Measurements from ENCODE around the gene GLB1L.
A peak's percentile ranks its signal among the peaks of the same experiment; 100 is the strongest.

The GLB1L gene

GRCh38 chr2:219285894-219286425 lies 40.7 kb upstream of the GLB1L start:
- TF ChIP-seq CTCF (IDR thresholded peaks at IDR 0.05; ENCODE audit: low read length, missing control alignments), result no peak
- peak; percentile 52 for DNase-seq (ENCODE audit: low read depth)
- H3K4me3 ChIP-seq (replicated peaks; ENCODE audit: low read depth, low read length), result no peak overlapping the region

- TF ChIP-seq CTCF (IDR thresholded peaks at IDR 0.05; ENCODE audit: low read length, missing control alignments), result no peak
- DNase-seq (ENCODE audit: low read depth), result no peak
- no peak overlapping the region for H3K4me3 ChIP-seq (replicated peaks; ENCODE audit: low read depth, low read length)
These were observed 40.1 kb upstream of the GLB1L start for GRCh38 chr2:219285373-219285735.

GRCh38 chr2:219284501-219285372 lies 39.5 kb upstream of the GLB1L start:
- DNase-seq (ENCODE audit: low read depth), result no peak
- H3K4me3 ChIP-seq (replicated peaks; ENCODE audit: low read depth, low read length), result no peak overlapping the region
- TF ChIP-seq CTCF (IDR thresholded peaks at IDR 0.05; ENCODE audit: low read length, missing control alignments), result no peak

- TF ChIP-seq CTCF (IDR thresholded peaks at IDR 0.05; ENCODE audit: low read length, missing control alignments), result no peak
- DNase-seq (ENCODE audit: low read depth), result no peak
- no peak overlapping the region for H3K4me3 ChIP-seq (replicated peaks; ENCODE audit: low read depth, low read length)
These were observed 37.8 kb upstream of the GLB1L start for GRCh38 chr2:219282943-219283581.

- no peak overlapping the region for H3K4me3 ChIP-seq (replicated peaks; ENCODE audit: low read depth, low read length)
- no peak for TF ChIP-seq CTCF (IDR thresholded peaks at IDR 0.05; ENCODE audit: low read length, missing control alignments)
- DNase-seq (ENCODE audit: low read depth), result no peak
These were observed 37.1 kb upstream of the GLB1L start for GRCh38 chr2:219282375-219282774.

GRCh38 chr2:219281588-219281987 lies 36.3 kb upstream of the GLB1L start:
- TF ChIP-seq CTCF (IDR thresholded peaks at IDR 0.05; ENCODE audit: low read length, missing control alignments), result no peak
- DNase-seq (ENCODE audit: low read depth), result no peak
- H3K4me3 ChIP-seq (replicated peaks; ENCODE audit: low read depth, low read length), result no peak overlapping the region
